Measurements from ENCODE around the gene TLCD3B.
"Not testable (repeated sequence)": the region's sequence is repeated elsewhere in the genome, so short reads cannot be mapped to it uniquely, and the experiment has no call there.

GRCh38 chr16:30017937-30018336 lies 13.1 kb downstream of the TLCD3B start:
- not testable (repeated sequence) for TF ChIP-seq CTCF, POLR2AphosphoS5, POLR2A (IDR thresholded peaks at IDR 0.05)
